GM23338 (cell line): Measurements from ENCODE around the gene LAMA1. TPM values are rescaled to one million over a fixed set of nuclear protein-coding genes. Genes with fewer than 3 reads are reported as not detected.
A peak's percentile ranks its signal among the peaks of the same experiment; 100 is the strongest.

ENCODE experiments used
- ATAC-seq: fragments of 200-7000 bp; cut with Tn5 transposase; 3 replicates; pipeline ENCODE4 v1.9.1; 2020
- DNase-seq: peaks from one replicate; pipeline ENCODE4 v3.0.0-alpha.2; 2015; ENCODE audit warnings: low spot score
- H2AFZ ChIP-seq: fragments of 200-600 bp; sonication (generic); 2 replicates; pipeline ENCODE4 v1.8.0; 2016; ENCODE audit warnings: antibody characterized with exemption, mild to moderate bottlenecking, moderate library complexity
- H3F3A ChIP-seq: fragments of 200-600 bp; sonication (generic); replicated peaks from 2 replicates; pipeline ENCODE4 v1.8.0; 2017; ENCODE audit warnings: antibody characterized with exemption, mixed run types, low read depth
- H3K27ac ChIP-seq: fragments of 200-600 bp; sonication (generic); 2 replicates; pipeline ENCODE4 v1.6.1; 2016; ENCODE audit warnings: low read depth
- H3K27me3 ChIP-seq: fragments of 200-600 bp; sonication (generic); 2 replicates; pipeline ENCODE4 v1.8.0; 2016; ENCODE audit warnings: mild to moderate bottlenecking, mixed run types, moderate library complexity; ENCODE audit not compliant: insufficient read depth
- H3K36me3 ChIP-seq: fragments of 200-600 bp; sonication (generic); 2 replicates; pipeline ENCODE4 v1.8.0; 2016; ENCODE audit warnings: mild to moderate bottlenecking; ENCODE audit not compliant: insufficient read depth
- H3K4me1 ChIP-seq: fragments of 200-600 bp; sonication (generic); 2 replicates; pipeline ENCODE4 v1.8.0; 2016; ENCODE audit warnings: mild to moderate bottlenecking, moderate library complexity; ENCODE audit not compliant: insufficient read depth
- H3K4me2 ChIP-seq: fragments of 200-600 bp; sonication (generic); 2 replicates; pipeline ENCODE4 v1.7.1; 2017; ENCODE audit warnings: mixed run types
- H3K4me3 ChIP-seq: fragments of 200-600 bp; sonication (generic); 2 replicates; pipeline ENCODE4 v1.6.1; 2016; ENCODE audit warnings: mixed run types
- H3K79me2 ChIP-seq: fragments of 200-600 bp; sonication (generic); replicated peaks from 2 replicates; pipeline ENCODE4 v1.8.0; 2017; ENCODE audit warnings: mild to moderate bottlenecking; ENCODE audit not compliant: insufficient read depth
- H3K9me2 ChIP-seq: fragments of 200-600 bp; sonication (generic); 2 replicates; pipeline ENCODE4 v1.8.0; 2017; ENCODE audit not compliant: insufficient read depth
- H4K20me1 ChIP-seq: fragments of 200-600 bp; sonication (generic); replicated peaks from 2 replicates; pipeline ENCODE4 v1.8.0; 2017; ENCODE audit warnings: mild to moderate bottlenecking; ENCODE audit not compliant: insufficient read depth
- H3K27ac Mint-ChIP-seq: 2 replicates; pipeline ENCODE4 v1.8.0; 2020; ENCODE audit warnings: inconsistent platforms, mild to moderate bottlenecking, moderate library complexity, mixed read lengths
- H3K27me3 Mint-ChIP-seq: 3 replicates; pipeline ENCODE4 v1.8.0; 2022; ENCODE audit warnings: low read depth, mild to moderate bottlenecking, moderate library complexity, mixed read lengths, inconsistent platforms; ENCODE audit not compliant: insufficient read depth, poor library complexity
- H3K36me3 Mint-ChIP-seq: 3 replicates; pipeline ENCODE4 v1.8.0; 2021; ENCODE audit warnings: low read depth, mild to moderate bottlenecking, inconsistent platforms, moderate library complexity, mixed read lengths
- H3K4me1 Mint-ChIP-seq: 3 replicates; pipeline ENCODE4 v1.8.0; 2020; ENCODE audit warnings: mild to moderate bottlenecking, inconsistent platforms, mixed read lengths
- H3K4me3 Mint-ChIP-seq: 3 replicates; pipeline ENCODE4 v1.8.0; 2021; ENCODE audit warnings: moderate library complexity, mild to moderate bottlenecking, inconsistent platforms, mixed read lengths
- H3K9me3 Mint-ChIP-seq: 3 replicates; pipeline ENCODE4 v1.8.0; 2020; ENCODE audit warnings: moderate library complexity, mild to moderate bottlenecking, inconsistent platforms, mixed read lengths
- CREB1 ChIP-seq: fragments of 250-450 bp; sonication (Bioruptor Pico); IDR thresholded peaks from 2 replicates; pipeline ENCODE4 v1.5.0; 2020; ENCODE audit warnings: low read depth, mild to moderate bottlenecking, moderate library complexity
- ETS1 ChIP-seq: IDR thresholded peaks from 2 replicates; pipeline ENCODE4 v1.6.1; 2016; ENCODE audit warnings: antibody characterized with exemption
- EZH2 ChIP-seq: fragments of 200-600 bp; sonication (generic); IDR thresholded peaks from one replicate; pipeline ENCODE4 v1.8.0; 2017; ENCODE audit warnings: antibody characterized with exemption, mild to moderate bottlenecking, low read depth; ENCODE audit not compliant: unreplicated experiment
- EZH2phosphoT487 ChIP-seq: fragments of 200-600 bp; sonication (generic); IDR thresholded peaks from one replicate; pipeline ENCODE4 v1.8.1; 2018; ENCODE audit warnings: antibody characterized with exemption; ENCODE audit not compliant: unreplicated experiment
- JUNB ChIP-seq: IDR thresholded peaks from one replicate; pipeline ENCODE4 v1.6.1; 2016; ENCODE audit warnings: antibody characterized with exemption; ENCODE audit not compliant: unreplicated experiment
- NANOG ChIP-seq: IDR thresholded peaks from 2 replicates; pipeline ENCODE4 v1.6.1; 2016; ENCODE audit warnings: antibody characterized with exemption, borderline replicate concordance
- POLR2AphosphoS5 ChIP-seq: IDR thresholded peaks from 2 replicates; pipeline ENCODE4 v1.6.1; 2016; ENCODE audit warnings: antibody characterized with exemption, low read depth
- STAT1 ChIP-seq: IDR thresholded peaks from one replicate; pipeline ENCODE4 v1.6.1; 2016; ENCODE audit warnings: antibody characterized with exemption; ENCODE audit not compliant: unreplicated experiment
- ZNF114 ChIP-seq: fragments of 250-450 bp; sonication (Bioruptor Pico); IDR thresholded peaks from 2 replicates; pipeline ENCODE4 v1.5.0; 2020; ENCODE audit warnings: mild to moderate bottlenecking, moderate library complexity
- ZNF462 ChIP-seq: fragments of 250-450 bp; sonication (Bioruptor Pico); IDR thresholded peaks from 2 replicates; pipeline ENCODE4 v1.5.0; 2020; ENCODE audit warnings: mild to moderate bottlenecking, moderate library complexity
- polyA plus RNA-seq: library from polyadenylated mRNA; unstranded; fragments of >200 nt; fragmentation: Nextera tagmentation; extraction: Ambion mirVana; gene quantifications from 2 replicates; pipeline ENCODE4 v1.2.1, GENCODE V29; 2016
- total RNA-seq: library from RNA; depleted of rRNA; stranded (reverse); fragments of >200 nt; shearing (Covaris generic); gene quantifications from 2 replicates; pipeline ENCODE4 v1.2.3, GENCODE V29; 2014
- TF ChIP-seq, protein P1 (sequence below): IDR thresholded peaks from one replicate; pipeline ENCODE4 v1.6.1; 2018; ENCODE audit warnings: antibody characterized with exemption; ENCODE audit not compliant: unreplicated experiment
- TF ChIP-seq, protein P2 (sequence below), 2 experiments: fragments of 200-600 bp in 1 of 2; sonication (generic) in 1 of 2; conservative IDR thresholded peaks; 2 replicates each; pipeline versions ENCODE4 v1.5.1 to v1.6.1; 2016 to 2017; ENCODE audit warnings: antibody characterized with exemption in 2 of 2, low read depth in 2 of 2, mild to moderate bottlenecking in 2 of 2, moderate library complexity in 1 of 2

The LAMA1 gene
- total and polyA plus RNA-seq, 2 experiments from 2014 or later, result 14.8 to 52.3 TPM

GRCh38 chr18:6951336-6952090, 166.1 kb downstream of the LAMA1 start:
- ATAC-seq (peak; percentile 71), DNase-seq (peak; percentile 16)
- Mint-ChIP-seq H3K9me3 (no peaks in the 10 kb centered on the region), H3K27ac (no peak overlapping the region; the same call in 1 of the 2 replicates), H3K4me3 (no peak overlapping the region), H3K27me3 (no peaks in the 10 kb centered on the region), H3K36me3 (peaks cover 43% of the 10 kb centered on the region), H3K4me1 (peaks cover 7% of the 10 kb centered on the region)
- no peaks in the 10 kb centered on the region for H3F3A ChIP-seq
- H3K36me3 ChIP-seq, result peaks cover 14% of the 10 kb centered on the region; the same call in 1 of the 2 replicates
- H3K79me2 ChIP-seq, result no peaks in the 10 kb centered on the region
- TF ChIP-seq ZNF114, result no peak
- TF ChIP-seq CREB1, result no peak
- TF ChIP-seq, protein P1, sequence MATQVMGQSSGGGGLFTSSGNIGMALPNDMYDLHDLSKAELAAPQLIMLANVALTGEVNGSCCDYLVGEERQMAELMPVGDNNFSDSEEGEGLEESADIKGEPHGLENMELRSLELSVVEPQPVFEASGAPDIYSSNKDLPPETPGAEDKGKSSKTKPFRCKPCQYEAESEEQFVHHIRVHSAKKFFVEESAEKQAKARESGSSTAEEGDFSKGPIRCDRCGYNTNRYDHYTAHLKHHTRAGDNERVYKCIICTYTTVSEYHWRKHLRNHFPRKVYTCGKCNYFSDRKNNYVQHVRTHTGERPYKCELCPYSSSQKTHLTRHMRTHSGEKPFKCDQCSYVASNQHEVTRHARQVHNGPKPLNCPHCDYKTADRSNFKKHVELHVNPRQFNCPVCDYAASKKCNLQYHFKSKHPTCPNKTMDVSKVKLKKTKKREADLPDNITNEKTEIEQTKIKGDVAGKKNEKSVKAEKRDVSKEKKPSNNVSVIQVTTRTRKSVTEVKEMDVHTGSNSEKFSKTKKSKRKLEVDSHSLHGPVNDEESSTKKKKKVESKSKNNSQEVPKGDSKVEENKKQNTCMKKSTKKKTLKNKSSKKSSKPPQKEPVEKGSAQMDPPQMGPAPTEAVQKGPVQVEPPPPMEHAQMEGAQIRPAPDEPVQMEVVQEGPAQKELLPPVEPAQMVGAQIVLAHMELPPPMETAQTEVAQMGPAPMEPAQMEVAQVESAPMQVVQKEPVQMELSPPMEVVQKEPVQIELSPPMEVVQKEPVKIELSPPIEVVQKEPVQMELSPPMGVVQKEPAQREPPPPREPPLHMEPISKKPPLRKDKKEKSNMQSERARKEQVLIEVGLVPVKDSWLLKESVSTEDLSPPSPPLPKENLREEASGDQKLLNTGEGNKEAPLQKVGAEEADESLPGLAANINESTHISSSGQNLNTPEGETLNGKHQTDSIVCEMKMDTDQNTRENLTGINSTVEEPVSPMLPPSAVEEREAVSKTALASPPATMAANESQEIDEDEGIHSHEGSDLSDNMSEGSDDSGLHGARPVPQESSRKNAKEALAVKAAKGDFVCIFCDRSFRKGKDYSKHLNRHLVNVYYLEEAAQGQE, result no peak
- TF ChIP-seq ETS1, result no peak
- no peak for TF ChIP-seq EZH2phosphoT487
- TF ChIP-seq ZNF462 (CRISPR knock-in tag), result no peak
- TF ChIP-seq NANOG, result no peak
- TF ChIP-seq EZH2, result no peak
- TF ChIP-seq, protein P2, sequence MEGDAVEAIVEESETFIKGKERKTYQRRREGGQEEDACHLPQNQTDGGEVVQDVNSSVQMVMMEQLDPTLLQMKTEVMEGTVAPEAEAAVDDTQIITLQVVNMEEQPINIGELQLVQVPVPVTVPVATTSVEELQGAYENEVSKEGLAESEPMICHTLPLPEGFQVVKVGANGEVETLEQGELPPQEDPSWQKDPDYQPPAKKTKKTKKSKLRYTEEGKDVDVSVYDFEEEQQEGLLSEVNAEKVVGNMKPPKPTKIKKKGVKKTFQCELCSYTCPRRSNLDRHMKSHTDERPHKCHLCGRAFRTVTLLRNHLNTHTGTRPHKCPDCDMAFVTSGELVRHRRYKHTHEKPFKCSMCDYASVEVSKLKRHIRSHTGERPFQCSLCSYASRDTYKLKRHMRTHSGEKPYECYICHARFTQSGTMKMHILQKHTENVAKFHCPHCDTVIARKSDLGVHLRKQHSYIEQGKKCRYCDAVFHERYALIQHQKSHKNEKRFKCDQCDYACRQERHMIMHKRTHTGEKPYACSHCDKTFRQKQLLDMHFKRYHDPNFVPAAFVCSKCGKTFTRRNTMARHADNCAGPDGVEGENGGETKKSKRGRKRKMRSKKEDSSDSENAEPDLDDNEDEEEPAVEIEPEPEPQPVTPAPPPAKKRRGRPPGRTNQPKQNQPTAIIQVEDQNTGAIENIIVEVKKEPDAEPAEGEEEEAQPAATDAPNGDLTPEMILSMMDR (conservative IDR thresholded peaks at IDR 0.05; ENCODE audit: low read depth in 2 of 2), result no peak
- TF ChIP-seq STAT1, result no peak
- no peak for TF ChIP-seq POLR2AphosphoS5
- TF ChIP-seq JUNB, result no peak
- no peak overlapping the region for H2AFZ ChIP-seq
- no peaks in the 10 kb centered on the region for H3K9me2 ChIP-seq
- H4K20me1 ChIP-seq, result peaks cover 4% of the 10 kb centered on the region; the same call in 1 of the 2 replicates
- H3K4me2 ChIP-seq, result no peak overlapping the region
- H3K27ac ChIP-seq, result no peak overlapping the region
- no peak overlapping the region for H3K4me3 ChIP-seq
- H3K4me1 ChIP-seq, result no peaks in the 10 kb centered on the region
- no peaks in the 10 kb centered on the region for H3K27me3 ChIP-seq
